ENCODE data around the gene DIP2B.

The DIP2B gene

DNA sequence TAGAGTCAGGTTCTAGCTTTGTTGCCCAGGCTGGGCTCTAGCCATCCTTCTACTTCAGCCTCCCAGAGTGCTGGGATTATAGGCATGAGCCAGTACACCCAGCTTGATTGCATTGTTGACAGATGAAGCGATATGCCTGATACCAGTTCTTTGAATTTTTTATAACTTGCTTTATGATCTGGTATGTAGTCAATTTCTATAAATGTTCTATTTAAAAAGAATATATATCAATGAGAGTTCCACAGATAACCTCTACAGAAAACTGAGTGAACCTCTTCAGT lies 99.8 kb downstream of the DIP2B start:
- H3K36me3 ChIP-seq, result no peaks in the 10 kb centered on the region
- H3K4me1 ChIP-seq, result no peaks in the 10 kb centered on the region; the same call in 1 of the 2 replicates
- H3K9me3 ChIP-seq, result no peaks in the 10 kb centered on the region
- TF ChIP-seq, protein P1, sequence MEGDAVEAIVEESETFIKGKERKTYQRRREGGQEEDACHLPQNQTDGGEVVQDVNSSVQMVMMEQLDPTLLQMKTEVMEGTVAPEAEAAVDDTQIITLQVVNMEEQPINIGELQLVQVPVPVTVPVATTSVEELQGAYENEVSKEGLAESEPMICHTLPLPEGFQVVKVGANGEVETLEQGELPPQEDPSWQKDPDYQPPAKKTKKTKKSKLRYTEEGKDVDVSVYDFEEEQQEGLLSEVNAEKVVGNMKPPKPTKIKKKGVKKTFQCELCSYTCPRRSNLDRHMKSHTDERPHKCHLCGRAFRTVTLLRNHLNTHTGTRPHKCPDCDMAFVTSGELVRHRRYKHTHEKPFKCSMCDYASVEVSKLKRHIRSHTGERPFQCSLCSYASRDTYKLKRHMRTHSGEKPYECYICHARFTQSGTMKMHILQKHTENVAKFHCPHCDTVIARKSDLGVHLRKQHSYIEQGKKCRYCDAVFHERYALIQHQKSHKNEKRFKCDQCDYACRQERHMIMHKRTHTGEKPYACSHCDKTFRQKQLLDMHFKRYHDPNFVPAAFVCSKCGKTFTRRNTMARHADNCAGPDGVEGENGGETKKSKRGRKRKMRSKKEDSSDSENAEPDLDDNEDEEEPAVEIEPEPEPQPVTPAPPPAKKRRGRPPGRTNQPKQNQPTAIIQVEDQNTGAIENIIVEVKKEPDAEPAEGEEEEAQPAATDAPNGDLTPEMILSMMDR (IDR thresholded peaks at IDR 0.05; ENCODE audit: low read depth, low read length), result no peak
- DNase-seq, result no peak
- H3K27me3 ChIP-seq, result no peaks in the 10 kb centered on the region
- no peak overlapping the region for H3K4me3 ChIP-seq (ENCODE audit: low read depth, low read length)

DNA sequence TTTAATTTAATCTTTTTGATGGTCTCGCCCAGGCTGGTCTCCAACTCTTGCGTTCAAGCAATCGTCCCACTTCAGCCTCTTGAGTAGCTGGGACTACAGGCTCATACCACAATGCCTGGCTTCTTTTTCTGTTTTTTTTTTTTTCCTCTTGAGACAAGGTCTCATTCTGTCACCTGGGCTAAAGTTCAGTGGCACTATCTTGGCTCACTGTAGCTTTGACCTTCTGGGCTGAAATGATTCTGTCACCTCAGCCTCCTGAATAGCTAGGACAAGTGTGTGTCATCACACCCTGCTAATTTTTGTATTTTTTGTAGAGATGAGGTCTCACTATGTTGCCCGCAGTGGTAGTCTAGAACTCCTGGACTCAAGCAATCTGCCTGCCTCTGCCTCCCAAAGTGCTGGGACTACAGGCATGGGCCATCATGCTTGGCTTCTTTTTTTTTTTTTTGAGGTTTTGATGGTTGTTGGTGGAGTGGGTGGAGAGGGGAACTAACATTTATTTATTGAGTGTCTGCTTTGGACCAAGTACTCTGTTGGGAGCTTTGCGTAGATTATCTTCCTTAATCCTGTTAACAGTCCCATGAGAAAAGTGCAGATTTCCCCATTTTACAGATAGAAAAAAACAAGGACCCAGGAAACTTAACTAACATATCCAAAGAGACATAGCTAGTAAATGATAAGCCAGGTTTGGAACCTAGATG lies 102.0 kb downstream of the DIP2B start:
- Histone ChIP-seq H3K4me1 (no peaks in the 10 kb centered on the region; the same call in 1 of the 2 replicates), H3K4me3 (ENCODE audit: low read depth, low read length) (no peak overlapping the region), H3K9me3 (no peaks in the 10 kb centered on the region), H3K27me3 (no peaks in the 10 kb centered on the region), H3K36me3 (no peaks in the 10 kb centered on the region)
- TF ChIP-seq, protein P1 (IDR thresholded peaks at IDR 0.05; ENCODE audit: low read depth, low read length), result no peak
- no peak for DNase-seq

DNA sequence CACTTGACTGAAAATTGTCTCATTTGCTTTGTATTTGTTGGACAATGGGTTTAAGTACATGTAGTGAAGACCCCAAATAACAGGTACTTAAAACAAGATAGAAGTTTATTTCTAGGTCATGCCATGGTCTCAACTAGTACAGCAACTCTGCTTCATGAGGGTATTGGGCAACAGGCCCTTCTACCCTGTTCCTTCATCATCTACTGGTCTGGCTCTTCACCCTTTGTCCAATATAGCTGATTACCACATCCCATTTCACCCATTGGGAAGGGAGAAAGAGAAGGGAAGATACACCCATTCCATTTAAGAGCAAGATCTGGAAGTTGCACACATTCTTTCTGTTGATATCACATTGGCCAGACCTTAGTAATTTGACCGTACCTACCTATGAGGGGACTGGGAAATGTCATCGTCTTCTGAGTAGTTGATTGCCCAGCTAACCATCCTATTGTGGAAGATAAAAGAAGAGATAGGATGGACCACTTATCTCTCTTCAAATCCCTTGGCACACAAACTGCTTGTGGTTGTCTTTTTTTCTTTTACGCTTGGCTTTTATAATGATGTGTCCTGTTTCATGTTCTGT lies 104.6 kb downstream of the DIP2B start:
- H3K4me1 ChIP-seq, result peaks cover 7% of the 10 kb centered on the region; the same call in 1 of the 2 replicates
- TF ChIP-seq, protein P1 (IDR thresholded peaks at IDR 0.05; ENCODE audit: low read depth, low read length), result no peak
- no peak for DNase-seq
- H3K36me3 ChIP-seq, result no peaks in the 10 kb centered on the region
- H3K27me3 ChIP-seq, result no peaks in the 10 kb centered on the region
- no peaks in the 10 kb centered on the region for H3K9me3 ChIP-seq
- no peak overlapping the region for H3K4me3 ChIP-seq (ENCODE audit: low read depth, low read length)

DNA sequence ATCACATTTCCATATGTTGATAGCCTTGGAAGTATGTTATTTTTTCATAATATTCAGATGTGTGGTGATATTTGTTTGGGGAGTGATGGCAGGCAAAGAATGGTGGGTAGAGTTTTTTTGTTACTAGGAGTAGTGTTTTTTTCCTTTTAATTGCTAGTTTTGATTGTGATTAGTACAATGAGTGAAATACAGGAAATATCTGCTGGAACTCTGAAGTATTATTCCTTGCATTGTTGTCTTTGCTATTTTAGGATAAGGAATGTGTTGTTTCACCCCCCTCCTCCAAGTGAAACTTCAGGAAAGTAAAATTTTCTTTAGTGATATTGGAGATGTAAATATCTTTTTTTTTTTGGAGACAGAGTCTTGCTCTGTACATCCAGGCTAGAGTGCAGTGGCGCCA lies 105.4 kb downstream of the DIP2B start:
- H3K9me3 ChIP-seq, result no peaks in the 10 kb centered on the region
- no peak overlapping the region for H3K4me3 ChIP-seq (ENCODE audit: low read depth, low read length)
- no peak for DNase-seq
- no peaks in the 10 kb centered on the region for H3K36me3 ChIP-seq
- TF ChIP-seq, protein P1 (IDR thresholded peaks at IDR 0.05; ENCODE audit: low read depth, low read length), result no peak
- no peaks in the 10 kb centered on the region for H3K27me3 ChIP-seq
- H3K4me1 ChIP-seq, result peaks cover 7% of the 10 kb centered on the region; the same call in 1 of the 2 replicates

DNA sequence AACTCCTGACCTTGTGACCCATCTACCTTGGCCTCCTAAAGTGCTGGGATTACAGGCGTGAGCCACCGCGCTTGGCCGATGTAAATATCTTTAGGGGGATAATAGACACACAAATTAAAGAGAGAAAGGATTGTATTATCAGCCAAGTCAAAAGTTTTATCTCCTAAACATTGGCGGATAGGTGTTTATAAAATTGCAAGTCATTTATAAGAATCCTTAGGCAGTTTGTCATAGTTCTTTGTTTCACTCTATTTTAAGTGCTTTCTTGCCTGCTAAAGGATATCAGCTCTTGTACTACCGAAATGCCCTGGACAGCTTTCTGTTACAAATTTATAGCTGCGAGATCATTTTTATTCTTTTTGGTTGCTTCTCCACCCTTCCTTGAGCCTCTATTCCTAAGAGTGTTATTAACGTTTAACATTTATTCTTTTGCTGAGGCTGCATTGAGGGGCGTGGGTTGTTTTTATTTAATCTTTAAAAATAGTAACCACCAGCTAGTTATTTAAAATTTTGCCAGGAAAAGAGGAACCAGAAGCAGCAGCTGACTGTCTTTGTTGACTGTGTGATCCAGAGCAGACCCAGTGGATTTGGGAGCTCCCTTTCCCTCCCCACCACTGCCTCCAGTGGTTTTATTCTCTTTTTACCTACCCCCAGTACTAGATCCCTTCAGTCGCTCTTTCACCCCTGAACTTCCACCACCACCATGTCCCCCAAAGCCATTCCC lies 106.4 kb downstream of the DIP2B start:
- H3K9me3 ChIP-seq, result no peaks in the 10 kb centered on the region
- H3K27me3 ChIP-seq, result no peaks in the 10 kb centered on the region
- no peak overlapping the region for H3K4me3 ChIP-seq (ENCODE audit: low read depth, low read length)
- no peaks in the 10 kb centered on the region for H3K36me3 ChIP-seq
- H3K4me1 ChIP-seq, result peaks cover 7% of the 10 kb centered on the region; the same call in 1 of the 2 replicates
- TF ChIP-seq, protein P1 (IDR thresholded peaks at IDR 0.05; ENCODE audit: low read depth, low read length), result no peak
- DNase-seq, result no peak

DNA sequence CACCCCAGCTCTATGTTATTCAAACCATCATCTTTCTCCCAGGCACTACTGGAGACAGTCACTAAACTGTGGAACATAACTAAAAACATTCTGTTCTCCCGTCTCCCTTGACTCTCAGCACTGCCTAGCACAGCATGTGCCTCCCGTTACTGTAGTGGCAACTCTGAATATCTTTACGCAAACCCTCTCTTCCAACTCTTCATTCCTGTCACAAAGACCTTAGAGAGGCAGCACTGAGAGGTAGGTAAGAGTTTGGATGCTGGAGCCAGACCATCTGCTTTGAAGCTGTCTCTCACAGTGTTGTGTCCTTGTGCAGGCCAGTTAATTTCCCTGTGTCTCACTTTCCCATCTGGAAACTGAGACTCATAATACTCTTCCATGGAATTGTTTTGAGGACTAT lies 108.1 kb downstream of the DIP2B start:
- Histone ChIP-seq H3K27me3 (no peaks in the 10 kb centered on the region), H3K9me3 (no peaks in the 10 kb centered on the region), H3K4me1 (peaks cover 7% of the 10 kb centered on the region; the same call in 1 of the 2 replicates), H3K4me3 (ENCODE audit: low read depth, low read length) (no peak overlapping the region), H3K36me3 (no peaks in the 10 kb centered on the region)
- TF ChIP-seq, protein P1 (IDR thresholded peaks at IDR 0.05; ENCODE audit: low read depth, low read length), result no peak
- DNase-seq, result no peak

All from BE2C (cell line).